ENCODE results near the gene RIN3.

The RIN3 gene

GRCh38 chr14:92728759-92729364, 215.3 kb downstream of the RIN3 start:
- no peak for DNase-seq

GRCh38 chr14:92729634-92730358, 216.2 kb downstream of the RIN3 start:
- DNase-seq: no peak

- no peak for DNase-seq
These were observed 218.1 kb downstream of the RIN3 start for GRCh38 chr14:92731622-92732115.

GRCh38 chr14:92733007-92733406, 219.4 kb downstream of the RIN3 start:
- DNase-seq: no peak

- no peak for DNase-seq
These were observed 221.0 kb downstream of the RIN3 start for GRCh38 chr14:92734618-92735017.

GRCh38 chr14:92735344-92735743, 221.8 kb downstream of the RIN3 start:
- no peak for DNase-seq

GRCh38 chr14:92737206-92737605, 223.6 kb downstream of the RIN3 start:
- no peak for DNase-seq

- no peak for DNase-seq
These were observed 224.1 kb downstream of the RIN3 start for GRCh38 chr14:92737619-92738188.

Data from NCI-H187 (cell line).